Spleen (tissue), 11 donors: Measurements from ENCODE around the gene SSTR3. TPM values are rescaled to one million over a fixed set of nuclear protein-coding genes. Genes with fewer than 3 reads are reported as not detected.

Experiments used
- DNase-seq: peaks from one replicate; pipeline ENCODE4 v3.0.0-alpha.2; 2020
- H3K27ac ChIP-seq, 8 donors: fragments of 200-600 bp; sonication (generic) in 7 of 8; 1 replicate in 4 of 8; 2 replicates in 4 of 8; pipeline versions ENCODE4 v1.5.0 to v1.8.0; 2016 to 2021; ENCODE audit warnings: inconsistent platforms in 4 of 8, mild to moderate bottlenecking in 4 of 8, moderate library complexity in 1 of 8
- H3K27me3 ChIP-seq, 7 donors: fragments of 200-600 bp; sonication (generic) in 6 of 7; replicated peaks in 1 of 7; 1 replicate in 4 of 7; 2 replicates in 3 of 7; pipeline versions ENCODE4 v1.5.0 to v1.8.0; 2016 to 2021; ENCODE audit warnings: inconsistent platforms in 3 of 7, mild to moderate bottlenecking in 1 of 7
- H3K36me3 ChIP-seq, 6 donors: fragments of 200-600 bp; sonication (generic) in 5 of 6; 1 replicate in 4 of 6; 2 replicates in 2 of 6; pipeline versions ENCODE4 v1.5.0 to v1.8.0; 2016 to 2021; ENCODE audit warnings: inconsistent platforms in 2 of 6
- H3K4me1 ChIP-seq, 6 donors: fragments of 200-600 bp; sonication (generic) in 5 of 6; 1 replicate in 3 of 6; 2 replicates in 3 of 6; pipeline versions ENCODE4 v1.5.0 to v1.8.0; 2016 to 2021; ENCODE audit warnings: inconsistent platforms in 3 of 6
- H3K4me3 ChIP-seq, 8 donors: fragments of 200-600 bp; sonication (generic) in 7 of 8; 1 replicate in 4 of 8; 2 replicates in 4 of 8; pipeline versions ENCODE4 v1.5.0 to v1.8.0; 2016 to 2021; ENCODE audit warnings: inconsistent platforms in 4 of 8, mild to moderate bottlenecking in 4 of 8, moderate library complexity in 2 of 8
- H3K9me3 ChIP-seq, 8 donors: fragments of 200-600 bp; sonication (generic) in 7 of 8; 1 replicate in 4 of 8; 2 replicates in 4 of 8; pipeline versions ENCODE4 v1.5.0 to v1.8.0; 2016 to 2021; ENCODE audit warnings: inconsistent platforms in 4 of 8
- CTCF ChIP-seq, 11 experiments: fragments of 200-600 bp in 7 of 11; fragments of 450-650 bp in 4 of 11; sonication (generic) in 4 of 11; IDR thresholded peaks in 8 of 11; conservative IDR thresholded peaks in 3 of 11; 1 replicate in 7 of 11; 2 replicates in 4 of 11; pipeline versions ENCODE4 v1.4.0 to v1.8.0; 2016 to 2021; ENCODE audit warnings: antibody characterized with exemption in 11 of 11, inconsistent platforms in 4 of 11, mild to moderate bottlenecking in 1 of 11
- POLR2A ChIP-seq, 3 donors: fragments of 450-650 bp; IDR thresholded peaks; one replicate each; pipeline ENCODE4 v1.5.1; 2017; ENCODE audit warnings: antibody characterized with exemption in 3 of 3, mild to moderate bottlenecking in 1 of 3
- POLR2AphosphoS5 ChIP-seq, 3 donors: sonication (generic); formaldehyde crosslinking; IDR thresholded peaks; one replicate each; pipeline ENCODE4 v1.5.1; 2017; ENCODE audit warnings: antibody characterized with exemption in 3 of 3
- WGBS, 5 donors: extraction: QIAGEN DNeasy Blood & Tissue Kit in 3 of 5; methylation state at CpG; one replicate each; pipeline versions ENCODE4 v1.1.5 to v1.1.7; 2013 to 2018; 5-methylcytosine and 5-hydroxymethylcytosine counted together
- intact Hi-C: fragments of 100-400 bp; cut with DNase I; formaldehyde crosslinking; loops from one replicate; pipeline ENCODE4 v1.15.0; 2023; ENCODE audit warnings: low total_unique reads
- polyA plus RNA-seq, 3 donors: library from polyadenylated mRNA; stranded (reverse); fragments of 200-250 nt; gene quantifications; one replicate each; pipeline ENCODE4 v1.2.1, GENCODE V29; 2013
- total RNA-seq, 7 donors: library from RNA; depleted of rRNA in 3 of 7; stranded (reverse); fragments of >200 nt in 3 of 7; fragmentation: NEBNext Ultra II Directional in 4 of 7; extraction: Animal tissue kit (Norgen Biotek cat#: 25700) in 4 of 7; gene quantifications; one replicate each; pipeline versions ENCODE4 v1.1.0 to v1.2.1, GENCODE V29; 2016 to 2021
- donor health status: healthy with polysubstance abuse.
- donor health status: DM: no; HTN: no; CAD: no; lungs with moderate emphysema.
- donor health status: DM: no; HTN: no; CAD: no.
- donor health status: Bipolar disorder and iron deficiency.
- donor health status: healthy.
- donor health status: DM: no; HTN: no; CAD: no.
- donor health status: DM: yes; HTN: yes; CAD: no.

SSTR3 gene
- total and polyA plus RNA-seq, 10 donors: 0.56 to 2.0 (median 1.1) TPM

GRCh38 chr22:37165066-37165465, 47.2 kb downstream of the SSTR3 start:
- WGBS, 5 donors: 85 to 90% (median 88%) methylated on average over 9 of the region's 9 CpGs
- intact Hi-C loops: no loop called here
- no peak for TF ChIP-seq POLR2AphosphoS5 (IDR thresholded peaks at IDR 0.05)
- no peak for TF ChIP-seq CTCF (IDR thresholded peaks at IDR 0.05 in 8 of 11, conservative IDR thresholded peaks at IDR 0.05 in 3 of 11)
- TF ChIP-seq POLR2A (IDR thresholded peaks at IDR 0.05): no peak

GRCh38 chr22:37164505-37164887, 47.8 kb downstream of the SSTR3 start:
- H3K27me3 ChIP-seq: no peaks in the 10 kb centered on the region
- TF ChIP-seq POLR2A (IDR thresholded peaks at IDR 0.05) (no peak), POLR2AphosphoS5 (IDR thresholded peaks at IDR 0.05) (no peak), CTCF (IDR thresholded peaks at IDR 0.05 in 8 of 11, conservative IDR thresholded peaks at IDR 0.05 in 3 of 11) (no peak)
- no peak for DNase-seq
- peak overlapping the region in 6 of 8 donors; percentile 7 to 87 (median 78) for H3K27ac ChIP-seq
- peaks cover 0 to 7% (median 6%) of the 10 kb centered on the region in 8 donors for H3K9me3 ChIP-seq
- peaks cover 13 to 88% (median 67%) of the 10 kb centered on the region in 6 donors for H3K4me1 ChIP-seq
- WGBS, 5 donors: 42 to 66% (median 54%) methylated on average over 4 to 5 of the region's 5 CpGs
- intact Hi-C loops: no loop called here
- no peaks in the 10 kb centered on the region for H3K36me3 ChIP-seq
- no peak overlapping the region for H3K4me3 ChIP-seq

More at GRCh38 chr22:37165066-37165465, 47.2 kb downstream of the SSTR3 start:
- Histone ChIP-seq H3K27me3 (no peaks in the 10 kb centered on the region), H3K4me3 (no peak overlapping the region), H3K36me3 (no peaks in the 10 kb centered on the region), H3K9me3 (peaks cover 0 to 7% (median 6%) of the 10 kb centered on the region in 8 donors), H3K27ac (peak overlapping the region in 6 of 8 donors; percentile 7 to 87 (median 78)), H3K4me1 (peaks cover 13 to 89% (median 67%) of the 10 kb centered on the region in 6 donors)
- peak; percentile 46 for DNase-seq

- 48 to 65% (median 61%) methylated on average over 13 to 22 of the region's 22 CpGs for WGBS, 5 donors
- peak; percentile 85 for DNase-seq
- intact Hi-C loops: no loop called here
- TF ChIP-seq POLR2A (IDR thresholded peaks at IDR 0.05) (no peak), CTCF (IDR thresholded peaks at IDR 0.05 in 8 of 11, conservative IDR thresholded peaks at IDR 0.05 in 3 of 11) (no peak), POLR2AphosphoS5 (IDR thresholded peaks at IDR 0.05) (peak in 1 of 3 donors; percentile 34)
- Histone ChIP-seq H3K4me3 (no peak overlapping the region), H3K4me1 (peaks cover 13 to 86% (median 67%) of the 10 kb centered on the region in 6 donors), H3K9me3 (peaks cover 0 to 7% (median 6%) of the 10 kb centered on the region in 8 donors), H3K27ac (peak overlapping the region; percentile 36 to 87 (median 74)), H3K36me3 (no peaks in the 10 kb centered on the region), H3K27me3 (no peaks in the 10 kb centered on the region)
Observed at GRCh38 chr22:37163575-37164504, 48.4 kb downstream of the SSTR3 start.

GRCh38 chr22:37163096-37163489, 49.2 kb downstream of the SSTR3 start:
- Histone ChIP-seq H3K27me3 (no peaks in the 10 kb centered on the region), H3K4me3 (peak overlapping the region in 1 of 8 donors; percentile 17), H3K36me3 (no peaks in the 10 kb centered on the region), H3K27ac (peak overlapping the region; percentile 9 to 87 (median 74)), H3K4me1 (peaks cover 13 to 86% (median 65%) of the 10 kb centered on the region in 6 donors), H3K9me3 (peaks cover 0 to 7% (median 6%) of the 10 kb centered on the region in 8 donors)
- WGBS, 5 donors: 60 to 77% (median 71%) methylated on average over 5 of the region's 5 CpGs
- intact Hi-C loops: no loop called here
- no peak for TF ChIP-seq POLR2AphosphoS5 (IDR thresholded peaks at IDR 0.05)
- TF ChIP-seq POLR2A (IDR thresholded peaks at IDR 0.05): no peak
- TF ChIP-seq CTCF (IDR thresholded peaks at IDR 0.05 in 8 of 11, conservative IDR thresholded peaks at IDR 0.05 in 3 of 11): no peak
- DNase-seq: no peak
